ENCODE data around the gene DCN.

DNA sequence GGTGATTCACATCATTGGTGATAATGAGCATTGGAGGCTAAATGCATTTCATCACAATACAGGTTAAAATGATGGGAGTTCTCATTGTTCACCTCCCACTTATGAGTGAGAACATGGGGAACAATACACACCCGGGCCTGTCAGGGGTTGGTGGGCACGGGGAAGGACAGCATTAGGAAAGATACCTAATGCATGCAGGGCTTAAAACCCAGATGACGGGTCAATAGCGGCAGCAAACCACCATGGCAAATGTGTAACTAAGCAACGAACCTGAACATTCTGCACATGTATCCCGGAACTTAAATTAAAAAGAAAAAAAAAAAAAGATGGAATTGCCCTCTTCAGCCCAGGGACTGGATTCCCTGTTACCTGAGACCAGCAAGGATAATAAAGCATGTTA, 69.0 kb downstream of the DCN start:
- no peak for TF ChIP-seq EZH2 (IDR thresholded peaks at IDR 0.05; ENCODE audit: insufficient read depth, low read length)
- TF ChIP-seq, protein P1, sequence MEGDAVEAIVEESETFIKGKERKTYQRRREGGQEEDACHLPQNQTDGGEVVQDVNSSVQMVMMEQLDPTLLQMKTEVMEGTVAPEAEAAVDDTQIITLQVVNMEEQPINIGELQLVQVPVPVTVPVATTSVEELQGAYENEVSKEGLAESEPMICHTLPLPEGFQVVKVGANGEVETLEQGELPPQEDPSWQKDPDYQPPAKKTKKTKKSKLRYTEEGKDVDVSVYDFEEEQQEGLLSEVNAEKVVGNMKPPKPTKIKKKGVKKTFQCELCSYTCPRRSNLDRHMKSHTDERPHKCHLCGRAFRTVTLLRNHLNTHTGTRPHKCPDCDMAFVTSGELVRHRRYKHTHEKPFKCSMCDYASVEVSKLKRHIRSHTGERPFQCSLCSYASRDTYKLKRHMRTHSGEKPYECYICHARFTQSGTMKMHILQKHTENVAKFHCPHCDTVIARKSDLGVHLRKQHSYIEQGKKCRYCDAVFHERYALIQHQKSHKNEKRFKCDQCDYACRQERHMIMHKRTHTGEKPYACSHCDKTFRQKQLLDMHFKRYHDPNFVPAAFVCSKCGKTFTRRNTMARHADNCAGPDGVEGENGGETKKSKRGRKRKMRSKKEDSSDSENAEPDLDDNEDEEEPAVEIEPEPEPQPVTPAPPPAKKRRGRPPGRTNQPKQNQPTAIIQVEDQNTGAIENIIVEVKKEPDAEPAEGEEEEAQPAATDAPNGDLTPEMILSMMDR (IDR thresholded peaks at IDR 0.05; ENCODE audit: insufficient read depth, low read depth, low read length) = no peak

Data from astrocyte (in vitro differentiated cells and primary cell).